NCI-H524 treated with DMSO at 0.1 percent for 48 hours (cell line): Measurements from ENCODE around the gene VSTM1.

Experiments used
- DNase-seq: peaks from one replicate; lab custom pipeline; 2025; lab: John Stamatoyannopoulos, UW

Gene VSTM1

GRCh38 chr19:54011507-54012211 is 52.0 kb downstream of the VSTM1 start:
- DNase-seq = no peak

DNA sequence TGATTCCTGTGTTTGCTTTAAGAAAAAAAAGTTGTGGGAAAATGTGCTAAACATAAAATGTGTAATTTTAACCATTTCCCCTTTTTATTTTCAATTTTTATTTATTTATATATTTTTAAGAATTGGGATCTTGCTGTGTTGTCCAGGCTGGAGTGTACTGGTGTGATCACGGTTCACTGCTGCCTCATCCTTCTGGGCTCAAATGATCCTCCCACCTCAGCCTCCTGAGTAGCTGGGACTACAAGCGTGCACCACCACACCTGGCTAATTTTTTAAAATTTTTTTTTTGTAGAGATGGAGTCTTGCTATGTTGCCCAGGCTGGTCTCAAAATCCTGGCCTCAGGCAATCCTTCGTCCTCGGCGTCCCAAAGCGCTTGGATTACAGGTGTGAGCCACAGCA is 53.2 kb downstream of the VSTM1 start:
- DNase-seq = no peak

DNA sequence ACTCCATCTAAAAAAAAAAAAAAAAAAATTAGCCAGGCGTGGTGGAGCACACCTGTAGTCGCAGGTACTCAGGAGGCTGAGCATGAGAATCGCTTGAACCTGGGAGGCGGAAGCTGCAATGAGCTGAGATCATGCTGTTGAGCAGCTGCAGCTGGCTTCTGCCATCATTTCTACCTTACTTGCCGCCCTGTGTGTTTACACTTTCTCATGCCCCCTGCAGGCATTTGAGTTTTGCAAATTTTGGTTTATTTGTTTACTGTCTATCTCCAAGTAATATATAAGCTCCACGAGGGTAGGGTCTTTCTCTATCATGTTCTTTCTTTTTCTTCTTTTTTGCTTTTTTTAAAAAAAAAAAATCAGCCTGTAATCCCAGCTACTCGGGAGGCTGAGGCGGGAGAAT is 54.3 kb downstream of the VSTM1 start:
- DNase-seq = no peak

DNA sequence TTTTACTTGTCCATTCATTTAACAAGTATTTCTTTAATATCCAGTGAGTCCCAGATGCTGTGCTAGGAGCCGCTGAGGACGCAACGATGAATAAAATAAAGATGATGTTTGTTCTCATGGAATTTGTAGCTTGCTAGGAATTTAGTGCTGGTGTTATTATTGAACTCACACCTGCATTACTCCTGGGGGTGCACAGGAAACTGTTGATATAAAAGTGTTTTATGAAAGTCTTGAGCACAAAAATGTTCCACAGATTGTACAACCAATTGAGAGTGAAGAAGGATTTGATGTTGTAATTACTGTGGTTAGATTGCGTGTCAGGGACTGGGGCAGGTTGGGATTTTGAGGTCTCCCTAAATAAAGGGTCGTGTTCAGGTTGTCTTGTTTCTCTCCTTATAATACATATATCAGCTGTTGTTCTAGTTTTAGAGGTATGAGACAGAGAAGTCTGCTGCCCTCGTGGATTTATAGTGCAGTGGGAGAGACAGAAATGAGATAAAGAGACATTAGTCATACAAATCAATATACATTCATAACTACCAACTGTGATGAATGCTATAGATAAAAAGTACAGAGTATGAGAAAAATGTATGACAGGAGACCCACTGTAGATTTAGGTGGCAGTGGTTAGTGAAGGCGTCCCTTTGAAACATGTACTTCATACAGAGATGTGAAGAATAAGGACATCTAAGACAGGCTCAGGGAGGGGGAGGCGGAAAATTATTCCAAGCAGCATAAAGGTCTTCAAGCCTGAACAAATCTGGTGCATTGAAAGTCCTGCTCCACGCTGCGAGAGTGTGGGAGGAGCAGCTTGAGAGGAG is 61.0 kb downstream of the VSTM1 start:
- no peak for DNase-seq

DNA sequence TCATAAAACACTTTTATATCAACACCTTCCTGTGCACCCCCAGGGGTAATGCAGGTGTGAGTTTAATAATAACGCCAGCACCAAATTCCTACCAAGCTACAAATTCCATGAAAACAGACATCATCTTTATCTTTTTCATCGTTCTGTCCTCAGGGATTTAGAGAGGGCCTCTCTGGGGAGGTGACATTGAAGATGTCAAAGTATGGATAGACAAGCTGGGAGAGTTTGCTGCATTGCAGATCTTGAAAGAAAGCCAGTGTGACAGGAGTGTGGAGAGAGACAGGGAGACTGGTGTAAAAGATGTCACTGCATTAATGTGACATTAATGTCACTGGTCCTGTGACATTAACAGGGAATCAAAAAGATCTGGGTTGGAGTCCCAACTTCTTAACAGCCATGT is 62.2 kb downstream of the VSTM1 start:
- no peak for DNase-seq

- no peak for DNase-seq
Observed at GRCh38 chr19:53999694-54000093, 64.0 kb downstream of the VSTM1 start.

- no peak for DNase-seq
Observed at GRCh38 chr19:53998223-53998622, 65.5 kb downstream of the VSTM1 start.

- no peak for DNase-seq
Observed at GRCh38 chr19:53994811-53995210, 68.9 kb downstream of the VSTM1 start.

DNA sequence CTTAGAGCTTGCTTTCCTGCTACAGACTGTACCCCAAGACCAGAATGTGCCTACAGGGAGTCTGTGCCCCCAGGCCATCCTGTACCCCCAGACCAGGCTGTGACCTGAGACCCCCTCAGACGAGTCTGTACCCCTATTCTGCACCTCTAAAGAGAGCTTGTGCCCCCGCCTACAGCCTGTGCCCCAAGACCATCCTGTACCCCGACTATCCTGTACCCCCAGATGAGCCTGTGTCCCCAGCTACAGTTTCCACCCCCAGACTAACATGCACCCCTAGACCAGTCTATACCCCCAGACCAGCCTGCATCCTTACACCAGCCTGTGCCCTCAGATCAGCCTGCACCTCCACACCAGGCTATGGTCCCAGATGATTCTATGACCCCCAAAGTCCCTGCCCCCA is 70.2 kb downstream of the VSTM1 start:
- no peak for DNase-seq

DNA sequence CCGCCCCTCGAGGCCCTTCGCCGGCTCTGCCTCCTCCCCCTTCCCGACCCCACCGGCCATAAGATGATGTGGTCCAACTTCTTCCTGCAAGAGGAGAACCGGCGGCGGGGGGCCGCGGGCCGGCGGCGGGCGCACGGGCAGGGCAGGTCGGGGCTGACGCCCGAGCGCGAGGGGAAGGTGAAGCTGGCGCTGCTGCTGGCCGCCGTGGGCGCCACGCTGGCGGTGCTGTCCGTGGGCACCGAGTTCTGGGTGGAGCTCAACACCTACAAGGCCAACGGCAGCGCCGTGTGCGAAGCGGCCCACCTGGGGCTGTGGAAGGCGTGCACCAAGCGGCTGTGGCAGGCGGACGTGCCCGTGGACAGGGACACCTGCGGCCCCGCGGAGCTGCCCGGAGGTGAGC is 70.9 kb downstream of the VSTM1 start:
- no peak for DNase-seq

GRCh38 chr19:53992211-53992610 is 71.5 kb downstream of the VSTM1 start:
- DNase-seq = no peak

DNA sequence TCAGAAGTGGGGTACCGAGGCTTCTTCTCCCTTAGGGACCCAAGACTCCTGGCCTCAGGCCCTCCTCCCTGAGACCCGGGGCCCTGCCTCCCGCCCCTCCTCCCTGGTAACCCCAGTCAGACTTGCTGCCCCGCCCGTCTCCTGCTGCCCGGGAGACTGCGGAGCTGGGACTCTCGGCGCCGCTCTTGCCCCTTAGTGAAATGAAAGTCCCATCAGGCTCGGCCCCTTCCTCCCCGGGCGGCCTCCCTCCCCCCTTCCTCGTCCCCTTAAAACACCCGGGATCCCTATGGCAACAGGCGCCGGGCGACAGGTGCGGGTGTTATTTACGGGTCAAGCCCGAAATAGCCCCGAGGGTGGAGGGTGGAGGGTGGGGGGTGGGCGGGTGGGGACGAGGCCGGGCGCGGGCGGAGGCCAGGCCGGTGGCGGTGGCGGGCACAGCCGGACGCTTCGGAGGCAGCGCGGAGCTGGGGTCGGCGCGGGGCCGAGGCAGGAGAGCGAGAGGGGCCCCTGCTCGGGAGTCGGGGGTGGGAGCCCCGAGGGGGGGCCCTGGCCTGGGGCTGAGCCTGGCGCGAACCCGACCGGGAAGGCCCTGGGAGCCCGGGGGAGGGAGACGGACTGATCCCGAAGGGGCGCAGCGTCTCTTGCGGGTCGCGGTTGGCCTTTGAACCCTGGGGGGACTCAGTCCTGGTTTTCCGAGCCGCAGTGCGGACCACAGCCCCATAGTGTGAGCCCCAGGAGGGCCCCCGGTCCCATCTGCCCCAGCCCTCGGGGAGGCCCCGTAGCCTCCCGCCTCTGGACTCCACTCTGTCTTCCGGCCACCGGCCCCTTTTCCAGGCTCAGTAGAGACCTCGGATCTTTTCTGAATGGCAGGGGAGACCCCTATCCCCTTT is 72.2 kb downstream of the VSTM1 start, which contains the start of gene CACNG6:
CACNG6 (plus strand) TSS at position 414 of the 890 bp plus-strand sequence. CDS start 1,241 bp downstream, outside the sequence.
- DNase-seq = no peak
